HepG2 (cell line): ENCODE results near the gene YEATS2. TPM values are rescaled to one million over a fixed set of nuclear protein-coding genes. Genes with fewer than 3 reads are reported as not detected.

Experiments
- ASH2L ChIP-seq: fragments of 300-600, 200-600 bp; sonication (generic); IDR thresholded peaks from 2 replicates; pipeline ENCODE4 v1.7.0; 2017; ENCODE audit warnings: low read depth, mild to moderate bottlenecking, moderate library complexity, mixed read lengths, low read length; ENCODE audit not compliant: insufficient read length
- ATAD3A ChIP-seq: sonication (generic); formaldehyde crosslinking; IDR thresholded peaks from 2 replicates; pipeline ENCODE4 v1.4.0; 2020; ENCODE audit warnings: missing genetic modification reagents
- HNRNPLL ChIP-seq: fragments of 200-400 bp; formaldehyde crosslinking; IDR thresholded peaks from 2 replicates; pipeline ENCODE4 v1.6.1; 2017; ENCODE audit warnings: mild to moderate bottlenecking, low read depth, low read length; ENCODE audit not compliant: poor library complexity, severe bottlenecking
- NAIF1 ChIP-seq: sonication (generic); formaldehyde crosslinking; IDR thresholded peaks from 2 replicates; pipeline ENCODE4 v1.5.0; 2020; ENCODE audit warnings: mild to moderate bottlenecking, missing genetic modification reagents, borderline replicate concordance
- NBN ChIP-seq: fragments of 450-650 bp; conservative IDR thresholded peaks from 2 replicates; pipeline ENCODE4 v1.6.1; 2017
- SP2 ChIP-seq: sonication (generic); formaldehyde crosslinking; IDR thresholded peaks from 2 replicates; pipeline ENCODE4 v1.5.1; 2020; ENCODE audit warnings: mild to moderate bottlenecking, missing genetic modification reagents
- ZNF138 ChIP-seq: sonication (generic); formaldehyde crosslinking; IDR thresholded peaks from 2 replicates; pipeline ENCODE4 v1.5.0; 2020; ENCODE audit warnings: mild to moderate bottlenecking, low read depth, missing genetic modification reagents
- ZNF383 ChIP-seq: sonication (generic); formaldehyde crosslinking; IDR thresholded peaks from 2 replicates; pipeline ENCODE4 v1.4.0; 2020; ENCODE audit warnings: missing genetic modification reagents, mild to moderate bottlenecking, borderline replicate concordance
- ZNF446 ChIP-seq: sonication (generic); formaldehyde crosslinking; IDR thresholded peaks from 2 replicates; pipeline ENCODE4 v1.5.0; 2020; ENCODE audit warnings: mild to moderate bottlenecking, missing genetic modification reagents
- ZNF484 ChIP-seq: sonication (generic); formaldehyde crosslinking; IDR thresholded peaks from 2 replicates; pipeline ENCODE4 v1.5.1; 2020; ENCODE audit warnings: mild to moderate bottlenecking, low read depth, missing genetic modification reagents, borderline replicate concordance
- ZNF782 ChIP-seq: sonication (generic); formaldehyde crosslinking; IDR thresholded peaks from 2 replicates; pipeline ENCODE4 v1.4.0; 2020; ENCODE audit warnings: missing genetic modification reagents, mild to moderate bottlenecking, borderline replicate concordance
- ZSCAN22 ChIP-seq: sonication (generic); formaldehyde crosslinking; IDR thresholded peaks from 2 replicates; pipeline ENCODE4 v1.4.0; 2020; ENCODE audit warnings: mild to moderate bottlenecking, missing genetic modification reagents
- polyA plus RNA-seq, 8 experiments: library from polyadenylated mRNA; depleted of rRNA in 3 of 8; stranded (reverse) in 7 of 8; unstranded in 1 of 8; fragments of >200 nt; fragmentation: Illumina TruSeq in 4 of 8; extraction: Trizol in 4 of 8; gene quantifications; 2 replicates each; pipeline versions ENCODE4 v1.2.1 to v1.2.3, GENCODE V29; 2011 to 2016; ENCODE audit warnings: low read depth in 4 of 8, missing spikeins in 1 of 8, mixed read lengths in 1 of 8; ENCODE audit not compliant: insufficient read depth in 1 of 8
- total RNA-seq, 5 experiments: library from RNA; depleted of rRNA; stranded (reverse); fragments of >200 nt; fragmentation: Illumina TruSeq; extraction: Trizol; gene quantifications; 2 replicates each; pipeline ENCODE4 v1.2.3, GENCODE V29; 2016; ENCODE audit warnings: low read depth in 1 of 5
- TF ChIP-seq, protein P1 (sequence below): sonication (generic); formaldehyde crosslinking; IDR thresholded peaks from 2 replicates; pipeline ENCODE4 v1.8.1; 2022; ENCODE audit warnings: low read depth, mild to moderate bottlenecking, missing genetic modification reagents
- TF ChIP-seq, protein P2 (sequence below): sonication (generic); formaldehyde crosslinking; IDR thresholded peaks from 2 replicates; pipeline ENCODE4 v1.9.0; 2022; ENCODE audit warnings: missing genetic modification reagents, mild to moderate bottlenecking, borderline replicate concordance
- TF ChIP-seq, protein P3 (sequence below): sonication (generic); formaldehyde crosslinking; IDR thresholded peaks from 2 replicates; pipeline ENCODE4 v1.4.0; 2020; ENCODE audit warnings: mild to moderate bottlenecking, missing genetic modification reagents, borderline replicate concordance
- TF ChIP-seq, protein P4 (sequence below): sonication (generic); formaldehyde crosslinking; IDR thresholded peaks from 2 replicates; pipeline ENCODE4 v1.4.0; 2020; ENCODE audit warnings: missing genetic modification reagents
- TF ChIP-seq, protein P5 (sequence below): sonication (generic); formaldehyde crosslinking; IDR thresholded peaks from 2 replicates; pipeline ENCODE4 v1.8.0; 2022; ENCODE audit warnings: mild to moderate bottlenecking, missing genetic modification reagents, borderline replicate concordance

YEATS2 gene
- total and polyA plus RNA-seq, 2 of the 13 experiments (the other 11 are each of a cell fraction or from before 2014, with no cell fraction given), result 18.6 to 33.7 TPM

DNA sequence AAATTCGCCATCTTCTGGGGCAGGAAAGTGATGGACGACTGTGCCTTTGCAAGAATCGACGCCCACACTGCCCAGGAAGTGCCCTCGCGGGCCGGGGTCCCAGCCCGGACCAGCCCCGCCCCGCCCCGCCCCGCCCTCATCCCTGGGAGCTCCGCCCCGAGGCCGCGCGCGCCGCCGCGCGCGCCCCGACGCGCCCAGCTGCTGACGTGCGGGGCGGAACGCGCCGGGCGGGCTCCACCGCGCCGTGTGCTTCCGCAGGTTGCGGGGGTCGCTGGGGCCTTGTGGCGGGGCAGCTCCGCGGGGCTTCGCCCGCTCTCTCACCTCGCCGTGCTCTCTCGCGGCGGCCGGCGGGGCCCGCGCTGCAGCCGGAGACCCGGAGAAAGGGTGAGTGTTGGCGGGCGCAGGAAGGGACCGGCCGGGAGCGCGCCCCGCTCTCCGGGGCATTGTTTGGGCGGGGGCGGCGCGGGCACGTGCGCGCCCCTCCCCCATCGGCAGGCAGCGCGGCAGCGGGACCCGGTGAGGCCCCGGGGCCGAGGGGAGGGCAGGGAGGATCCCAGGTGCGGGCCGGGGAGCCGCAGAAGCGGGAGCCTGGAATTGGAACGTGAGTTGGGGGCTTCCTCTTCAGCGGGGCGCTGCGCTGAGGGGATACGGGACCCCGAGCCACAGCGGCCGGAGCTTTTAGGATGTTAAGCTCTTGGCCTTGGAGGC is at the start of gene YEATS2 (continued):
- TF ChIP-seq NAIF1 (no peak), ZNF383 (CRISPR knock-in tag) (no peak), ZNF446 (CRISPR knock-in tag) (peak; percentile 76; the same call in 1 of the 2 replicates), ASH2L (peak; percentile 65), ATAD3A (no peak), ZSCAN22 (CRISPR knock-in tag) (no peak), SP2 (CRISPR knock-in tag) (no peak), ZNF484 (no peak), ZNF138 (CRISPR knock-in tag) (peak; percentile 36; the same call in 1 of the 2 replicates), NBN (no peak), HNRNPLL (peak; percentile 72), ZNF782 (CRISPR knock-in tag) (peak; percentile 55; the same call in 1 of the 2 replicates)
- TF ChIP-seq, protein P1, sequence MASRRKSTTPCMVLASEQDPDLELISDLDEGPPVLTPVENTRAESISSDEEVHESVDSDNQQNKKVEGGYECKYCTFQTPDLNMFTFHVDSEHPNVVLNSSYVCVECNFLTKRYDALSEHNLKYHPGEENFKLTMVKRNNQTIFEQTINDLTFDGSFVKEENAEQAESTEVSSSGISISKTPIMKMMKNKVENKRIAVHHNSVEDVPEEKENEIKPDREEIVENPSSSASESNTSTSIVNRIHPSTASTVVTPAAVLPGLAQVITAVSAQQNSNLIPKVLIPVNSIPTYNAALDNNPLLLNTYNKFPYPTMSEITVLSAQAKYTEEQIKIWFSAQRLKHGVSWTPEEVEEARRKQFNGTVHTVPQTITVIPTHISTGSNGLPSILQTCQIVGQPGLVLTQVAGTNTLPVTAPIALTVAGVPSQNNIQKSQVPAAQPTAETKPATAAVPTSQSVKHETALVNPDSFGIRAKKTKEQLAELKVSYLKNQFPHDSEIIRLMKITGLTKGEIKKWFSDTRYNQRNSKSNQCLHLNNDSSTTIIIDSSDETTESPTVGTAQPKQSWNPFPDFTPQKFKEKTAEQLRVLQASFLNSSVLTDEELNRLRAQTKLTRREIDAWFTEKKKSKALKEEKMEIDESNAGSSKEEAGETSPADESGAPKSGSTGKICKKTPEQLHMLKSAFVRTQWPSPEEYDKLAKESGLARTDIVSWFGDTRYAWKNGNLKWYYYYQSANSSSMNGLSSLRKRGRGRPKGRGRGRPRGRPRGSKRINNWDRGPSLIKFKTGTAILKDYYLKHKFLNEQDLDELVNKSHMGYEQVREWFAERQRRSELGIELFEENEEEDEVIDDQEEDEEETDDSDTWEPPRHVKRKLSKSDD (CRISPR knock-in tag), result peak; percentile 55; the same call in 1 of the 2 replicates
- TF ChIP-seq, protein P2, sequence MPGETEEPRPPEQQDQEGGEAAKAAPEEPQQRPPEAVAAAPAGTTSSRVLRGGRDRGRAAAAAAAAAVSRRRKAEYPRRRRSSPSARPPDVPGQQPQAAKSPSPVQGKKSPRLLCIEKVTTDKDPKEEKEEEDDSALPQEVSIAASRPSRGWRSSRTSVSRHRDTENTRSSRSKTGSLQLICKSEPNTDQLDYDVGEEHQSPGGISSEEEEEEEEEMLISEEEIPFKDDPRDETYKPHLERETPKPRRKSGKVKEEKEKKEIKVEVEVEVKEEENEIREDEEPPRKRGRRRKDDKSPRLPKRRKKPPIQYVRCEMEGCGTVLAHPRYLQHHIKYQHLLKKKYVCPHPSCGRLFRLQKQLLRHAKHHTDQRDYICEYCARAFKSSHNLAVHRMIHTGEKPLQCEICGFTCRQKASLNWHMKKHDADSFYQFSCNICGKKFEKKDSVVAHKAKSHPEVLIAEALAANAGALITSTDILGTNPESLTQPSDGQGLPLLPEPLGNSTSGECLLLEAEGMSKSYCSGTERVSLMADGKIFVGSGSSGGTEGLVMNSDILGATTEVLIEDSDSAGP (CRISPR knock-in tag), result peak; percentile 69
- TF ChIP-seq, protein P3, sequence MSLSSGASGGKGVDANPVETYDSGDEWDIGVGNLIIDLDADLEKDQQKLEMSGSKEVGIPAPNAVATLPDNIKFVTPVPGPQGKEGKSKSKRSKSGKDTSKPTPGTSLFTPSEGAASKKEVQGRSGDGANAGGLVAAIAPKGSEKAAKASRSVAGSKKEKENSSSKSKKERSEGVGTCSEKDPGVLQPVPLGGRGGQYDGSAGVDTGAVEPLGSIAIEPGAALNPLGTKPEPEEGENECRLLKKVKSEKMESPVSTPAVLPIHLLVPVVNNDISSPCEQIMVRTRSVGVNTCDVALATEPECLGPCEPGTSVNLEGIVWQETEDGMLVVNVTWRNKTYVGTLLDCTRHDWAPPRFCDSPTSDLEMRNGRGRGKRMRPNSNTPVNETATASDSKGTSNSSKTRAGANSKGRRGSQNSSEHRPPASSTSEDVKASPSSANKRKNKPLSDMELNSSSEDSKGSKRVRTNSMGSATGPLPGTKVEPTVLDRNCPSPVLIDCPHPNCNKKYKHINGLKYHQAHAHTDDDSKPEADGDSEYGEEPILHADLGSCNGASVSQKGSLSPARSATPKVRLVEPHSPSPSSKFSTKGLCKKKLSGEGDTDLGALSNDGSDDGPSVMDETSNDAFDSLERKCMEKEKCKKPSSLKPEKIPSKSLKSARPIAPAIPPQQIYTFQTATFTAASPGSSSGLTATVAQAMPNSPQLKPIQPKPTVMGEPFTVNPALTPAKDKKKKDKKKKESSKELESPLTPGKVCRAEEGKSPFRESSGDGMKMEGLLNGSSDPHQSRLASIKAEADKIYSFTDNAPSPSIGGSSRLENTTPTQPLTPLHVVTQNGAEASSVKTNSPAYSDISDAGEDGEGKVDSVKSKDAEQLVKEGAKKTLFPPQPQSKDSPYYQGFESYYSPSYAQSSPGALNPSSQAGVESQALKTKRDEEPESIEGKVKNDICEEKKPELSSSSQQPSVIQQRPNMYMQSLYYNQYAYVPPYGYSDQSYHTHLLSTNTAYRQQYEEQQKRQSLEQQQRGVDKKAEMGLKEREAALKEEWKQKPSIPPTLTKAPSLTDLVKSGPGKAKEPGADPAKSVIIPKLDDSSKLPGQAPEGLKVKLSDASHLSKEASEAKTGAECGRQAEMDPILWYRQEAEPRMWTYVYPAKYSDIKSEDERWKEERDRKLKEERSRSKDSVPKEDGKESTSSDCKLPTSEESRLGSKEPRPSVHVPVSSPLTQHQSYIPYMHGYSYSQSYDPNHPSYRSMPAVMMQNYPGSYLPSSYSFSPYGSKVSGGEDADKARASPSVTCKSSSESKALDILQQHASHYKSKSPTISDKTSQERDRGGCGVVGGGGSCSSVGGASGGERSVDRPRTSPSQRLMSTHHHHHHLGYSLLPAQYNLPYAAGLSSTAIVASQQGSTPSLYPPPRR (CRISPR knock-in tag), result no peak
- TF ChIP-seq, protein P4, sequence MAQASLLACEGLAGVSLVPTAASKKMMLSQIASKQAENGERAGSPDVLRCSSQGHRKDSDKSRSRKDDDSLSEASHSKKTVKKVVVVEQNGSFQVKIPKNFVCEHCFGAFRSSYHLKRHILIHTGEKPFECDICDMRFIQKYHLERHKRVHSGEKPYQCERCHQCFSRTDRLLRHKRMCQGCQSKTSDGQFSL (CRISPR knock-in tag), result 0 out of 2 replicates have a peak, but pooled peaks have one; percentile 23
- TF ChIP-seq, protein P5, sequence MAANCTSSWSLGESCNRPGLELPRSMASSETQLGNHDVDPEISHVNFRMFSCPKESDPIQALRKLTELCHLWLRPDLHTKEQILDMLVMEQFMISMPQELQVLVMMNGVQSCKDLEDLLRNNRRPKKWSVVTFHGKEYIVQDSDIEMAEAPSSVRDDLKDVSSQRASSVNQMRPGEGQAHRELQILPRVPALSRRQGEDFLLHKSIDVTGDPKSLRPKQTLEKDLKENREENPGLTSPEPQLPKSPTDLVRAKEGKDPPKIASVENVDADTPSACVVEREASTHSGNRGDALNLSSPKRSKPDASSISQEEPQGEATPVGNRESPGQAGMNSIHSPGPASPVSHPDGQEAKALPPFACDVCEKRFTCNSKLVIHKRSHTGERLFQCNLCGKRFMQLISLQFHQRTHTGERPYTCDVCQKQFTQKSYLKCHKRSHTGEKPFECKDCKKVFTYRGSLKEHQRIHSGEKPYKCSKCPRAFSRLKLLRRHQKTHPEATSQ, result no peak
